Endodermal cell (in vitro differentiated cells): ENCODE data around the gene RUVBL2. TPM values are rescaled to one million over a fixed set of nuclear protein-coding genes. Genes with fewer than 3 reads are reported as not detected.

Source experiments
- DNase-seq: peaks from one replicate; pipeline ENCODE4 v3.0.0-alpha.2; 2017
- H3K27ac ChIP-seq: 2 replicates; pipeline ENCODE4 v1.5.1; 2013; ENCODE audit warnings: mild to moderate bottlenecking, low read depth, low read length, moderate library complexity
- H3K27me3 ChIP-seq: 2 replicates; pipeline ENCODE4 v1.6.1; 2013; ENCODE audit warnings: mild to moderate bottlenecking, low read length, moderate library complexity; ENCODE audit not compliant: insufficient read depth, control insufficient read depth, poor library complexity, severe bottlenecking
- H3K36me3 ChIP-seq: 2 replicates; pipeline ENCODE4 v1.7.0; 2013; ENCODE audit warnings: mild to moderate bottlenecking, low read length, moderate library complexity; ENCODE audit not compliant: control insufficient read depth, insufficient read depth
- H3K4me1 ChIP-seq: one replicate; pipeline ENCODE4 v1.7.0; 2013; ENCODE audit warnings: low read length; ENCODE audit not compliant: control insufficient read depth, insufficient read depth
- H3K4me3 ChIP-seq: 2 replicates; pipeline ENCODE4 v1.5.1; 2013; ENCODE audit warnings: mild to moderate bottlenecking, low read length, moderate library complexity
- H3K9ac ChIP-seq: 2 replicates; pipeline ENCODE4 v1.6.1; 2013; ENCODE audit warnings: mild to moderate bottlenecking, low read length, moderate library complexity; ENCODE audit not compliant: poor library complexity, severe bottlenecking; ENCODE audit errors: extremely low read depth
- H3K9me3 ChIP-seq: 2 replicates; pipeline ENCODE4 v1.6.1; 2013; ENCODE audit warnings: mild to moderate bottlenecking, low read length, moderate library complexity; ENCODE audit not compliant: control insufficient read depth
- H3K27ac Mint-ChIP-seq: 2 replicates; pipeline ENCODE4 v1.8.0; 2020; ENCODE audit warnings: mixed read lengths
- H3K27me3 Mint-ChIP-seq: 2 replicates; pipeline ENCODE4 v1.8.0; 2021; ENCODE audit warnings: mild to moderate bottlenecking, mixed read lengths; ENCODE audit not compliant: insufficient read depth
- H3K36me3 Mint-ChIP-seq: 2 replicates; pipeline ENCODE4 v1.8.0; 2020; ENCODE audit warnings: low read depth, mixed read lengths
- H3K4me1 Mint-ChIP-seq: 2 replicates; pipeline ENCODE4 v1.8.0; 2020; ENCODE audit warnings: mixed read lengths
- H3K4me3 Mint-ChIP-seq: 2 replicates; pipeline ENCODE4 v1.8.0; 2020; ENCODE audit warnings: mild to moderate bottlenecking, moderate library complexity, mixed read lengths
- H3K9me3 Mint-ChIP-seq: 2 replicates; pipeline ENCODE4 v1.8.0; 2020; ENCODE audit warnings: mild to moderate bottlenecking, mixed read lengths
- WGBS, 2 experiments: methylation state at CpG; one replicate each; pipeline versions ENCODE4 v1.1.5 to v1.1.7; 2013; ENCODE audit warnings: missing lambda C conversion rate in 2 of 2, mixed read lengths in 1 of 2; ENCODE audit not compliant: insufficient coverage in 1 of 2, insufficient read length in 1 of 2; 5-methylcytosine and 5-hydroxymethylcytosine counted together
- total RNA-seq, 2 donors: library from RNA; stranded (reverse); fragmentation: NEBNext Ultra II Directional in 1 of 2; extraction: Animal tissue kit (Norgen Biotek cat#: 25700) in 1 of 2; gene quantifications; 2 replicates in 1 of 2; 3 replicates in 1 of 2; pipeline ENCODE4 v1.2.1, GENCODE V29; 2021
- TF ChIP-seq, protein P1 (sequence below): fragments of 200-600 bp; sonication (generic); conservative IDR thresholded peaks from 2 replicates; pipeline ENCODE4 v1.5.0; 2021; ENCODE audit warnings: antibody characterized with exemption, mild to moderate bottlenecking

Gene RUVBL2
- total RNA-seq, 2 donors from 2014 or later, result 101 to 112 TPM

DNA sequence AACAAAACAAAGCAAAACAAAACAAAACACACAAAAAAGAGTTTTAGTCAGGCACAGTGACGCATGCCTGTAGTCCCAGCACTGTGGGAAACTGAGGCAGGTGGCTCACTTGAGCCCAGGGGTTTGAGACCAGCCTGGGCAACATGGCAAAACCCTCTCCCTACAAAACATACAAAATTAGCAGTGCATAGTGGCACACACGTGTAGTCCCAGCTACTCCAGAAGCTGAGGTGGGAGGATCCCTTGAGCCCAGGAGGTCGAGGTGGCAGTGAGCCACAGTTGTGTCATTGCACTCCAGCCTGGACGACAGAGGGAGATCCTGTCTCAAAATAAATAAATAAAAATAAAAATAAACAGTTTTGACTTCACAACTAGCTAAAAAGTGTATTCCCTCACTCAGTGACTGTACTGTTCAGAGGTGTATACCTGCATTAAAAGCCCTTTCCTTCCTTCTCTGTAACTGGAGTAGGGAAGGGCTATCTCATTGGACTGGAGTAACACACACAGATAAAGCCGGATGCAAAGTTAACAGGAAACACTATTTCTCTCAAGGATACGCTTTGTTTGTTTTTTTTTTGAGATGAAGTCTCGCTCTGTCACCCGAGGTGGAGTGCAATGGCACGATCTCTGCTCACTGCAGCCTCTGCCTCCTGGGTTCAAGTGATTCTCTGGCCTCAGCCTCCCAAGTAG, 42.7 kb upstream of the RUVBL2 start:
- Mint-ChIP-seq H3K9me3 (no peaks in the 10 kb centered on the region), H3K4me1 (peaks cover 10% of the 10 kb centered on the region), H3K27ac (no peak overlapping the region), H3K36me3 (peaks cover 7% of the 10 kb centered on the region), H3K4me3 (no peak overlapping the region), H3K27me3 (peaks cover 7% of the 10 kb centered on the region)
- Histone ChIP-seq H3K4me1 (no peaks in the 10 kb centered on the region), H3K27me3 (no peaks in the 10 kb centered on the region), H3K9ac (no peak overlapping the region), H3K9me3 (no peaks in the 10 kb centered on the region), H3K36me3 (peaks cover 2% of the 10 kb centered on the region), H3K27ac (no peak overlapping the region), H3K4me3 (no peak overlapping the region)
- 85 to 93% methylated on average over 7 to 8 of the region's 9 CpGs for WGBS, 2 experiments
- no peak for DNase-seq
- TF ChIP-seq, protein P1, sequence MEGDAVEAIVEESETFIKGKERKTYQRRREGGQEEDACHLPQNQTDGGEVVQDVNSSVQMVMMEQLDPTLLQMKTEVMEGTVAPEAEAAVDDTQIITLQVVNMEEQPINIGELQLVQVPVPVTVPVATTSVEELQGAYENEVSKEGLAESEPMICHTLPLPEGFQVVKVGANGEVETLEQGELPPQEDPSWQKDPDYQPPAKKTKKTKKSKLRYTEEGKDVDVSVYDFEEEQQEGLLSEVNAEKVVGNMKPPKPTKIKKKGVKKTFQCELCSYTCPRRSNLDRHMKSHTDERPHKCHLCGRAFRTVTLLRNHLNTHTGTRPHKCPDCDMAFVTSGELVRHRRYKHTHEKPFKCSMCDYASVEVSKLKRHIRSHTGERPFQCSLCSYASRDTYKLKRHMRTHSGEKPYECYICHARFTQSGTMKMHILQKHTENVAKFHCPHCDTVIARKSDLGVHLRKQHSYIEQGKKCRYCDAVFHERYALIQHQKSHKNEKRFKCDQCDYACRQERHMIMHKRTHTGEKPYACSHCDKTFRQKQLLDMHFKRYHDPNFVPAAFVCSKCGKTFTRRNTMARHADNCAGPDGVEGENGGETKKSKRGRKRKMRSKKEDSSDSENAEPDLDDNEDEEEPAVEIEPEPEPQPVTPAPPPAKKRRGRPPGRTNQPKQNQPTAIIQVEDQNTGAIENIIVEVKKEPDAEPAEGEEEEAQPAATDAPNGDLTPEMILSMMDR, result no peak

DNA sequence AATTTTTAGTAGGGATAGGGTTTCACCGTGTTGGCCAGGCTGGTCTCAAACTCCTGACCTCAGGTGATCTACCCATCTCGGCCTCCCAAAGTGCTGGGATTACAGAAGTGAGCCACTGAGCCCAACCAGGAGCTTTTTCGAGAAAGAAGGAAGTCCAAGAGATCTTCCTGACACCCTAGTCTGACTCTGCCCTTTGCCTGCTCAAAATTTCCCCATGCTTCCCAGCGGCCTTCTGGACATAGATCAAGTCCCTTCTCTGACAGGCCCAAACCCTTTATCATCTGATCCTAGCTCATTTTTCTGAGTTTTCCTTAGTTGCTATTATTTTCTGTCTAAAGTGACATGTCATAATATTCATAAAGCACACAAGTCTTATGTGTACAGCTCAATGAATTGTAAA, 40.5 kb upstream of the RUVBL2 start:
- H3K4me3 ChIP-seq, result no peak overlapping the region
- H3K36me3 ChIP-seq, result peaks cover 22% of the 10 kb centered on the region
- TF ChIP-seq, protein P1, result no peak
- no peak for DNase-seq
- WGBS, 2 experiments, result 82 to 89% methylated on average over 4 of the region's 4 CpGs
- H3K4me3 Mint-ChIP-seq, result no peak overlapping the region
- H3K9ac ChIP-seq, result no peak overlapping the region
- no peak overlapping the region for H3K27ac Mint-ChIP-seq
- H3K4me1 Mint-ChIP-seq, result peaks cover 14% of the 10 kb centered on the region
- H3K27ac ChIP-seq, result no peak overlapping the region
- peaks cover 7% of the 10 kb centered on the region for H3K27me3 Mint-ChIP-seq
- no peaks in the 10 kb centered on the region for H3K9me3 ChIP-seq
- peaks cover 24% of the 10 kb centered on the region for H3K36me3 Mint-ChIP-seq
- H3K27me3 ChIP-seq, result no peaks in the 10 kb centered on the region
- no peaks in the 10 kb centered on the region for H3K4me1 ChIP-seq
- no peaks in the 10 kb centered on the region for H3K9me3 Mint-ChIP-seq

DNA sequence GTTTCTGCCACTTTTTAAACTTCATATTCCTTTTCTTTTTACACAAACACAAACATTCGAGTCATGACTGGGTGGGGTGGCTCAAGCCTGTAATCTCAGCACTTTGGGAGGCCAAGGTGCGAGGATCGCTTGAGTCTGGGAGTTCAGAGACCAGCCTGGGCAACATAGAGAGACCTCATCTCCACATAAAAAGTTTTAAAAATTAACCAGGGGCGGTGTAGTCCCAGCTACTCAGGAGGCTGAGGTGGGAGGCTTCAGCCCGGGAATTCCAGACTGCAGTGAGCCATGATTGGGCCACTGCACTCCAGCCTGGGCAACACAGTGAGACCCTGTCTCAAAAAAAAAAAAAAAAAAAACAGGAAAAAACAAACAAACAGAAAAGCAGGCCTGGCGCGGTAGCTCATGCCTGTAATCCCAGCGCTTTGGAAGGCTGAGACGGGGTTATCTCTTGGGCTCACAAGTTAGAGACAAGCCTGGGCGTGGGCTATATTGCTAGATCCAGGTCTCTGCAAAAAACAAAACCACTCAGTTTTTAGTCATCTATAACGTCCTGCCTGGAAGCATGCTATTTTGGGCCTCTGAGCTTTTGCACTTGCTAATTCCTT, 39.6 kb upstream of the RUVBL2 start:
- H3K4me1 Mint-ChIP-seq, result peaks cover 14% of the 10 kb centered on the region
- H3K27me3 ChIP-seq, result no peaks in the 10 kb centered on the region
- peak overlapping the region; percentile 95 for H3K4me3 ChIP-seq
- TF ChIP-seq, protein P1, result no peak
- H3K27ac Mint-ChIP-seq, result peak overlapping the region; percentile 92
- WGBS, 2 experiments, result 64 to 80% methylated on average over 6 to 11 of the region's 11 CpGs
- no peaks in the 10 kb centered on the region for H3K9me3 Mint-ChIP-seq
- H3K27me3 Mint-ChIP-seq, result peaks cover 7% of the 10 kb centered on the region
- H3K9ac ChIP-seq, result peak overlapping the region; percentile 91
- peak overlapping the region; percentile 65 for H3K4me3 Mint-ChIP-seq
- H3K9me3 ChIP-seq, result no peaks in the 10 kb centered on the region
- H3K36me3 Mint-ChIP-seq, result peaks cover 32% of the 10 kb centered on the region
- no peak for DNase-seq
- H3K4me1 ChIP-seq, result no peaks in the 10 kb centered on the region
- H3K36me3 ChIP-seq, result peaks cover 30% of the 10 kb centered on the region
- no peak overlapping the region for H3K27ac ChIP-seq
